Measurements from ENCODE around the gene RERE. TPM values are rescaled to one million over a fixed set of nuclear protein-coding genes. Genes with fewer than 3 reads are reported as not detected.

The RERE gene
- total RNA-seq, 4 donors from 2014 or later = 118 to 244 (median 131) TPM

DNA sequence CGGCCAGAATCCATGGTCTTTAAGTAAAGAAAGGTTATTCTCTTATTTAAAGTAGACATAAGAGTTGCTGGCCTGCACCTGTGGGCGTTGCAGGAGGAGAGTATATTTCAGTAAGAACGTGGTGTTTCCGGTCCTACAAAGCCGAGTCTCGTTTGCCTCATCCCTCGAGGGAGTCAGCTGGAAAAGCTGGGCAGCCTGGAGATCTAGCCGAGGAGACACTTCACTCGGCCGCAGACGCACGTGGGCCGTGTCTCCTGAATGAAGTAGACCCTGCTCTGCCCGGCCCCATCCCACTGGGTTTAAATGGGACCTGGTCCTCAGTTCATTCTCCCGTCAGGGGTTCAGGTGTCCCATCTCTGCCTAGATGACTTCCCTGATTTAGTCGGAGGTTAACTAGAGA lies 484.6 kb downstream of the RERE start:
- intact Hi-C loops (cut with DNase I) = no loop called here

DNA sequence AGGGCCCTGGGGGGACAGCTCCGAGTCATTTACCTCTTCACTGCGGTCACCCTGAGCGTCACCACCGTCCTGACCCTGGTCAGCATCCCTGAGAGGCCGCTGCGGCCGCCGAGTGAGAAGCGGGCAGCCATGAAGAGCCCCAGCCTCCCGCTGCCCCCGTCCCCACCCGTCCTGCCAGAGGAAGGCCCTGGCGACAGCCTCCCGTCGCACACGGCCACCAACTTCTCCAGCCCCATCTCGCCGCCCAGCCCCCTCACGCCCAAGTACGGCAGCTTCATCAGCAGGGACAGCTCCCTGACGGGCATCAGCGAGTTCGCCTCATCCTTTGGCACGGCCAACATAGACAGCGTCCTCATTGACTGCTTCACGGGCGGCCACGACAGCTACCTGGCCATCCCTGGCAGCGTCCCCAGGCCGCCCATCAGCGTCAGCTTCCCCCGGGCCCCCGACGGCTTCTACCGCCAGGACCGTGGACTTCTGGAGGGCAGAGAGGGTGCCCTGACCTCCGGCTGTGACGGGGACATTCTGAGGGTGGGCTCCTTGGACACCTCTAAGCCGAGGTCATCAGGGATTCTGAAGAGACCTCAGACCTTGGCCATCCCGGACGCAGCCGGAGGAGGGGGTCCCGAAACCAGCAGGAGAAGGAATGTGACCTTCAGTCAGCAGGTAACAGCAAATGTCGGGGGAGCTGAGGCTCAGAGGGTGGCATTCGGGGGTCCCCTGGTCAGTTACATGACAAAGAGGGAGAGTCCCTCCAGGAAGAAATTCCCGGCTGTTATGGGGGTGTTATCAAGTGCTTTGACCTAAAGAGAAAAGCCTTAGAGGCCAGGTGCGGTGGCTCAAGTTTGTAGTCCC lies 486.9 kb downstream of the RERE start:
- H3K4me3 ChIP-seq (replicated peaks in 1 of 3) = no peak overlapping the region
- 91 to 96% methylated on average over 34 to 47 of the region's 47 CpGs for WGBS, 2 donors
- no peaks in the 10 kb centered on the region for H3K36me3 ChIP-seq
- DNase-seq = no peak
- intact Hi-C loops (cut with DNase I) = no loop called here
- no peaks in the 10 kb centered on the region for H3K4me1 ChIP-seq
- no peak overlapping the region for H3K27ac ChIP-seq
- no peaks in the 10 kb centered on the region for H3K9me3 ChIP-seq
- H3K27me3 ChIP-seq = no peaks in the 10 kb centered on the region
- TF ChIP-seq POLR2A (IDR thresholded peaks at IDR 0.05) = no peak
- TF ChIP-seq, protein P1, sequence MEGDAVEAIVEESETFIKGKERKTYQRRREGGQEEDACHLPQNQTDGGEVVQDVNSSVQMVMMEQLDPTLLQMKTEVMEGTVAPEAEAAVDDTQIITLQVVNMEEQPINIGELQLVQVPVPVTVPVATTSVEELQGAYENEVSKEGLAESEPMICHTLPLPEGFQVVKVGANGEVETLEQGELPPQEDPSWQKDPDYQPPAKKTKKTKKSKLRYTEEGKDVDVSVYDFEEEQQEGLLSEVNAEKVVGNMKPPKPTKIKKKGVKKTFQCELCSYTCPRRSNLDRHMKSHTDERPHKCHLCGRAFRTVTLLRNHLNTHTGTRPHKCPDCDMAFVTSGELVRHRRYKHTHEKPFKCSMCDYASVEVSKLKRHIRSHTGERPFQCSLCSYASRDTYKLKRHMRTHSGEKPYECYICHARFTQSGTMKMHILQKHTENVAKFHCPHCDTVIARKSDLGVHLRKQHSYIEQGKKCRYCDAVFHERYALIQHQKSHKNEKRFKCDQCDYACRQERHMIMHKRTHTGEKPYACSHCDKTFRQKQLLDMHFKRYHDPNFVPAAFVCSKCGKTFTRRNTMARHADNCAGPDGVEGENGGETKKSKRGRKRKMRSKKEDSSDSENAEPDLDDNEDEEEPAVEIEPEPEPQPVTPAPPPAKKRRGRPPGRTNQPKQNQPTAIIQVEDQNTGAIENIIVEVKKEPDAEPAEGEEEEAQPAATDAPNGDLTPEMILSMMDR (IDR thresholded peaks at IDR 0.05) = no peak

More for the DNA sequence above, 484.6 kb downstream of the RERE start:
- TF ChIP-seq, protein P1 (IDR thresholded peaks at IDR 0.05) = no peak
- TF ChIP-seq POLR2A (IDR thresholded peaks at IDR 0.05) = no peak
- no peak overlapping the region for H3K4me3 ChIP-seq (replicated peaks in 1 of 3)
- no peak for DNase-seq
- WGBS, 2 donors = 88 to 92% methylated on average over 16 of the region's 16 CpGs
- H3K27me3 ChIP-seq = no peaks in the 10 kb centered on the region
- H3K9me3 ChIP-seq = no peaks in the 10 kb centered on the region
- no peak overlapping the region for H3K27ac ChIP-seq
- H3K4me1 ChIP-seq = no peaks in the 10 kb centered on the region
- no peaks in the 10 kb centered on the region for H3K36me3 ChIP-seq

DNA sequence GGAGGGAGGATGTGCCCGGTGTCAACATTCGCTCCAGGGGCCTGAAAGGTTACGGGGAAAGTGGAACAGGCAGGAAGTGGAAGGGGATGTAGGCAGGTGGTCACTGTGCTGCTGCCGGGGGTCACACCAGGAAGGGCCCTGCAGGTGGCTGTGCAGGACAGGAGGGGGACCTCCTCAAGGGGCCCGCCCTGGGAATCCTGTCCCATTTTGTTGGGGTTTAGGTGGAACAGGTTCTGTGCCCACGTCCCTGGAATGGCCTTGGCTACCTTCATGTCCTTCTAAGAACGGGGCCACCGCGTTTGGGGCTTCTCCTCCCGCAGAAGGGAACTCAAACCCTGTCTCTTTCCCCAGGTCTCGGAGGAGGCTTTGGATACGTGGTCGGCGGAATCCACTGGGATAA lies 487.6 kb downstream of the RERE start:
- intact Hi-C loops (cut with DNase I) = no loop called here
- H3K27ac ChIP-seq = no peak overlapping the region
- no peaks in the 10 kb centered on the region for H3K36me3 ChIP-seq
- TF ChIP-seq POLR2A (IDR thresholded peaks at IDR 0.05) = no peak
- TF ChIP-seq, protein P1 (IDR thresholded peaks at IDR 0.05) = no peak
- H3K27me3 ChIP-seq = no peaks in the 10 kb centered on the region
- H3K4me1 ChIP-seq = no peaks in the 10 kb centered on the region
- no peak overlapping the region for H3K4me3 ChIP-seq (replicated peaks in 1 of 3)
- WGBS, 2 donors = 86 to 95% methylated on average over 14 of the region's 14 CpGs
- no peaks in the 10 kb centered on the region for H3K9me3 ChIP-seq
- DNase-seq = no peak

DNA sequence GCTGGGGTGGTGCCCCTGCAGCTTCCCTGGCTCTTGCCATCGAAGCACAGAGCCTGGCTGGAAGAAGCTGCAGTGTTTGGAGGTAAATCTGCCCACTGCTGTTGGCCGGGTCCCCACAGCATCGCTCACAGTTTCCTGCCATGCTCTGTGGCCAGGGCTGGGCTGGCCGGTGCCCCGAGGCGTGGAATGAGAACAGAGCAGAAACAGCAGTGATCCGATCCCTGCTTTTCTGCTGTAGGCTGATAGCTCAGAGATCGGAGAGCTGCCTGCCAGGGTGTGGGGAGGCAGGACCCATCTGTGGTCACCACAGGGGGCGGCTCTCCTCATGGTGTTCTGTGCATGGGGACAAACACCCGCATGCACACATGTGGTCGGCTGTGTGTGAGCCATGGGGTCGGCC lies 488.0 kb downstream of the RERE start:
- H3K4me3 ChIP-seq (replicated peaks in 1 of 3) = no peak overlapping the region

GRCh38 chr1:8328271-8328670 lies 489.2 kb downstream of the RERE start:
- intact Hi-C loops (cut with DNase I) = no loop called here
- TF ChIP-seq POLR2A (IDR thresholded peaks at IDR 0.05) = no peak
- TF ChIP-seq, protein P1 (IDR thresholded peaks at IDR 0.05) = no peak
- Histone ChIP-seq H3K4me1 (no peaks in the 10 kb centered on the region), H3K4me3 (replicated peaks in 1 of 3) (no peak overlapping the region), H3K36me3 (no peaks in the 10 kb centered on the region), H3K27me3 (no peaks in the 10 kb centered on the region), H3K9me3 (no peaks in the 10 kb centered on the region), H3K27ac (no peak overlapping the region)
- no peak for DNase-seq
- WGBS, 2 donors = 94 to 97% methylated on average over 18 of the region's 18 CpGs

More for the DNA sequence above, 488.0 kb downstream of the RERE start:
- Histone ChIP-seq H3K9me3 (no peaks in the 10 kb centered on the region), H3K27ac (no peak overlapping the region), H3K36me3 (no peaks in the 10 kb centered on the region), H3K27me3 (no peaks in the 10 kb centered on the region), H3K4me1 (no peaks in the 10 kb centered on the region)
- TF ChIP-seq POLR2A (IDR thresholded peaks at IDR 0.05) = no peak
- TF ChIP-seq, protein P1 (IDR thresholded peaks at IDR 0.05) = no peak
- intact Hi-C loops (cut with DNase I) = no loop called here
- DNase-seq = no peak
- WGBS, 2 donors = 77 to 85% methylated on average over 7 to 12 of the region's 12 CpGs

Measured in thyroid gland (tissue), 4 donors.